Measurements from ENCODE around the gene EIF3J. TPM values are rescaled to one million over a fixed set of nuclear protein-coding genes. Genes with fewer than 3 reads are reported as not detected.

The EIF3J gene
- polyA plus RNA-seq, 2 of the 4 experiments (the other 2 are of a cell fraction), result 90.6 to 114 TPM

DNA sequence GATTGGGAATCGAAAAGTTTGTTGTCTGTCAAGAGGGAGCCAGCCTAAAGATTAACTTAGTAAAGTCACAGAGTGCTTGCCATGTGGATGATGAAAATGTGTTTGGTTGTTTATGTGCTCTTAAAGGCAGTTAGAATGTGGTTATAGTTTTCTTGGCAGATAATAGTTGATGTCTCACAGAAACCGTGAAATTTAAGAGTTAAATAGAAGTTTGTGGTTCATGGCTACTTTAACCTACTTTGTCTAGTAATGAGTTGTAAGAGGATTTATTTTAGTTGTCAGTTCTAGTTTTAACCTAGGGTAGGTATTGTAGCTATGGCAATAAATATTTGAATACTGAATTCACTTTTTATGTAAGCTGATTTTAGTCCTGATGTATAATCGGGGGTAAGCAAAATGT is 36.4 kb upstream of the EIF3J start:
- ChIA-PET CTCF (interaction anchor here (0.9 to 1.8 kb wide), 2 partner anchors 17 to 200 kb away, joined by 3 to 10 read pairs; no protein-coding TSS in a partner anchor), POLR2A (no interaction called here)
- 36% methylated on average over 3 of the region's 3 CpGs for WGBS (ENCODE audit: missing lambda C conversion rate)
- TF ChIP-seq EP300 (IDR thresholded peaks at IDR 0.05), result no peak
- no peak for TF ChIP-seq NR3C1 (IDR thresholded peaks at IDR 0.05)
- TF ChIP-seq PBX3 (IDR thresholded peaks at IDR 0.05), result no peak
- TF ChIP-seq SREBF2 (IDR thresholded peaks at IDR 0.05), result no peak
- TF ChIP-seq ZC3H11A (IDR thresholded peaks at IDR 0.05), result no peak
- no peak for TF ChIP-seq CTCF (IDR thresholded peaks at IDR 0.05)
- TF ChIP-seq CHD2 (IDR thresholded peaks at IDR 0.05; ENCODE audit: low read length, partially characterized antibody), result no peak
- TF ChIP-seq ZSCAN20 (CRISPR knock-in tag; IDR thresholded peaks at IDR 0.05), result no peak
- TF ChIP-seq POLR2AphosphoS2 (conservative IDR thresholded peaks at IDR 0.05; ENCODE audit: low read length), result no peak
- no peak for TF ChIP-seq JUN (IDR thresholded peaks at IDR 0.05)
- no peak for TF ChIP-seq MAFK (IDR thresholded peaks at IDR 0.05; ENCODE audit: partially characterized antibody)
- no peak for TF ChIP-seq CBX8 (IDR thresholded peaks at IDR 0.05)
- TF ChIP-seq HOXB13 (CRISPR knock-in tag; IDR thresholded peaks at IDR 0.05; ENCODE audit: low read depth), result no peak
- no peak for TF ChIP-seq RAD21 (conservative IDR thresholded peaks at IDR 0.05 in 1 of 2, IDR thresholded peaks at IDR 0.05 in 1 of 2)
- no peak for TF ChIP-seq CEBPB (IDR thresholded peaks at IDR 0.05)
- TF ChIP-seq ZFP36 (IDR thresholded peaks at IDR 0.05; ENCODE audit: borderline replicate concordance, partially characterized antibody), result no peak
- no peak for TF ChIP-seq FOXS1 (CRISPR knock-in tag; IDR thresholded peaks at IDR 0.05)
- no peak for TF ChIP-seq MYC (IDR thresholded peaks at IDR 0.05; ENCODE audit: borderline replicate concordance, low read length)
- Histone ChIP-seq H3K27ac (no peak overlapping the region), H3K4me1 (no peaks in the 10 kb centered on the region), H3K4me3 (no peak overlapping the region), H3K9me3 (no peaks in the 10 kb centered on the region), H3K4me2 (no peak overlapping the region)
- ATAC-seq (no peak), FAIRE-seq (no peak), DNase-seq (ENCODE audit: low read depth in 1 of 2, low spot score in 1 of 2) (no peak)

DNA sequence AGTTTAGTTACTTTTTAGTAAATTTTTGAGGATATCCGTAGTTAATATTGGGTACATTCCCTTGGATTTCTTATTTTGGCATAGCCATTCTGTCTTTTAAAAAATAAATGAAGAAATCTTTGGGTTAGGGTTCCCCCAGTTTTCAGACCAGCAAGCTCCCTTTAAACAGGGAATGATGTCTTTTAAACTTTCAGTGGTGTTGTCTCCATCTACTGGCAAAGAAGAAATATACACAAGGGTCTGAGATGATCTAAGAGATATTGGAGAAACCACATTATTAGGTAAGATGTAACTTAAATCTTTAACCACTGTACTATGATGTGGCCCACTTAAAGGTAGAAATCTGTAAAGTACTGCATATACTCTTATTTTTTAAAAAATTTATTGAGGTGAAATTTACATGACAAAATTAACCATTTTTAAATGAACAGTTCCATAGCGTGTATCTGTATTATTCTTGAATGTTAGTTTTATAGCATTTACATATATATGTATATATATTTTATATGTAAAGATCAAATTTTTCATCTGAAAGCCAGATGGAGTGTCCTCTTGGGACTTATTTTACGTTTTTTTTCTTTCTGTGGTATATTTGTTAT is 35.1 kb upstream of the EIF3J start:
- DNase-seq (ENCODE audit: low read depth in 1 of 2, low spot score in 1 of 2) (peak; percentile 20 to 29), ATAC-seq (peak; percentile 59 to 68; a peak in 3 of 6 replicates), FAIRE-seq (no peak)
- Histone ChIP-seq H3K4me3 (no peak overlapping the region), H3K4me1 (no peaks in the 10 kb centered on the region), H3K4me2 (no peak overlapping the region), H3K27ac (no peak overlapping the region), H3K9me3 (no peaks in the 10 kb centered on the region)
- 48% methylated on average over 3 of the region's 3 CpGs for WGBS (ENCODE audit: missing lambda C conversion rate)
- CTCF ChIA-PET, result interaction anchor here (0.5 to 1.8 kb wide), 16 partner anchors 9 to 629 kb away, joined by 3 to 10 read pairs (median 3); partner anchors contain the start of gene CTDSPL2
- POLR2A ChIA-PET, result interaction anchor here (1.0 kb wide), 1 partner anchor 75 kb away, joined by 7 read pairs; the partner anchor contains the start of gene CTDSPL2
- TF ChIP-seq, protein P1, sequence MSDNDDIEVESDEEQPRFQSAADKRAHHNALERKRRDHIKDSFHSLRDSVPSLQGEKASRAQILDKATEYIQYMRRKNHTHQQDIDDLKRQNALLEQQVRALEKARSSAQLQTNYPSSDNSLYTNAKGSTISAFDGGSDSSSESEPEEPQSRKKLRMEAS (IDR thresholded peaks at IDR 0.05), result no peak
- TF ChIP-seq, protein P2, sequence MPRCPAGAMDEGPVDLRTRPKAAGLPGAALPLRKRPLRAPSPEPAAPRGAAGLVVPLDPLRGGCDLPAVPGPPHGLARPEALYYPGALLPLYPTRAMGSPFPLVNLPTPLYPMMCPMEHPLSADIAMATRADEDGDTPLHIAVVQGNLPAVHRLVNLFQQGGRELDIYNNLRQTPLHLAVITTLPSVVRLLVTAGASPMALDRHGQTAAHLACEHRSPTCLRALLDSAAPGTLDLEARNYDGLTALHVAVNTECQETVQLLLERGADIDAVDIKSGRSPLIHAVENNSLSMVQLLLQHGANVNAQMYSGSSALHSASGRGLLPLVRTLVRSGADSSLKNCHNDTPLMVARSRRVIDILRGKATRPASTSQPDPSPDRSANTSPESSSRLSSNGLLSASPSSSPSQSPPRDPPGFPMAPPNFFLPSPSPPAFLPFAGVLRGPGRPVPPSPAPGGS (IDR thresholded peaks at IDR 0.05), result no peak
- TF ChIP-seq RCOR1 (IDR thresholded peaks at IDR 0.05; ENCODE audit: low read depth, low read length) (no peak), SMC3 (IDR thresholded peaks at IDR 0.05) (peak; percentile 53; the same call in 2 of the 3 replicates), RAD21 (conservative IDR thresholded peaks at IDR 0.05 in 1 of 2, IDR thresholded peaks at IDR 0.05 in 1 of 2) (peak; percentile 59 to 63), CTCF (IDR thresholded peaks at IDR 0.05) (peak; percentile 60), E2F6 (IDR thresholded peaks at IDR 0.05; ENCODE audit: borderline replicate concordance, low read depth) (no peak), FOSB (CRISPR knock-in tag; IDR thresholded peaks at IDR 0.05) (no peak), ELK1 (IDR thresholded peaks at IDR 0.05; ENCODE audit: low read depth, low read length) (no peak), ZFP36 (IDR thresholded peaks at IDR 0.05; ENCODE audit: borderline replicate concordance, partially characterized antibody) (no peak), CBX8 (IDR thresholded peaks at IDR 0.05) (no peak), ATOH8 (CRISPR knock-in tag; IDR thresholded peaks at IDR 0.05; ENCODE audit: low read depth) (no peak), FOXS1 (CRISPR knock-in tag; IDR thresholded peaks at IDR 0.05) (no peak), HEYL (CRISPR knock-in tag; IDR thresholded peaks at IDR 0.05) (no peak)

Data from A549 (cell line).